ENCODE measurements around the gene RTN4RL1. TPM values are rescaled to one million over a fixed set of nuclear protein-coding genes. Genes with fewer than 3 reads are reported as not detected.
A peak's percentile ranks its signal among the peaks of the same experiment; 100 is the strongest.

The RTN4RL1 gene
- total RNA-seq, 4 donors from 2014 or later = 4.2 to 11.9 (median 9.8) TPM

DNA sequence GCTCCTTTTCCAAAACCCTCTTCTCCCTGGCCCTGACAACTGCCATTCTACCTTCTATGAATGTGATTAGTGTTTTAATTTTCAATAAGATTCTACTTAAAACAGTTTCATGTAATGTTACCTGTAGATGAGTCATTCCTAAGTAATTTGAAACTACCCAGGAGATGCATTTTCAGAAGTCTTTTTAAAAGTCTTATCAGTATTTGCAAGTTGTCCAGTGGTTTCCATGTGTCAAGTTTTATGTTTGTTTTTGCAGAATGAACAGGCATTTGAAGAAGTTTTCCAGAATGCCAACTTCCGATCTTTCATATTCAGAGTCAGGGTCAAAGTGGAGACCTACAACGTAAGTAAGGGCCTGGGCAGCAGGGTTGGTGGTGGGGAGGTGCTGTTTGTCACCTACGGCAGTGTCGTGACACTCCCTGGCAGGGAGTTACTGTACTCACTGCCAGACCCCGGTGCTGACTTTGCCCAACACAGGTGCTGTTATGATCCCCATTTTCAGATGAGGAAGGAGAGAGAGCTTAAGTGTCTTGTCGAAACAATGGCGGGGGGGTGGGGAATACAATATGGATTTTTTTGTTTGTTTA lies 130.3 kb downstream of the RTN4RL1 start:
- TF ChIP-seq, protein P1, sequence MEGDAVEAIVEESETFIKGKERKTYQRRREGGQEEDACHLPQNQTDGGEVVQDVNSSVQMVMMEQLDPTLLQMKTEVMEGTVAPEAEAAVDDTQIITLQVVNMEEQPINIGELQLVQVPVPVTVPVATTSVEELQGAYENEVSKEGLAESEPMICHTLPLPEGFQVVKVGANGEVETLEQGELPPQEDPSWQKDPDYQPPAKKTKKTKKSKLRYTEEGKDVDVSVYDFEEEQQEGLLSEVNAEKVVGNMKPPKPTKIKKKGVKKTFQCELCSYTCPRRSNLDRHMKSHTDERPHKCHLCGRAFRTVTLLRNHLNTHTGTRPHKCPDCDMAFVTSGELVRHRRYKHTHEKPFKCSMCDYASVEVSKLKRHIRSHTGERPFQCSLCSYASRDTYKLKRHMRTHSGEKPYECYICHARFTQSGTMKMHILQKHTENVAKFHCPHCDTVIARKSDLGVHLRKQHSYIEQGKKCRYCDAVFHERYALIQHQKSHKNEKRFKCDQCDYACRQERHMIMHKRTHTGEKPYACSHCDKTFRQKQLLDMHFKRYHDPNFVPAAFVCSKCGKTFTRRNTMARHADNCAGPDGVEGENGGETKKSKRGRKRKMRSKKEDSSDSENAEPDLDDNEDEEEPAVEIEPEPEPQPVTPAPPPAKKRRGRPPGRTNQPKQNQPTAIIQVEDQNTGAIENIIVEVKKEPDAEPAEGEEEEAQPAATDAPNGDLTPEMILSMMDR (IDR thresholded peaks at IDR 0.05; ENCODE audit: low read depth) = no peak

DNA sequence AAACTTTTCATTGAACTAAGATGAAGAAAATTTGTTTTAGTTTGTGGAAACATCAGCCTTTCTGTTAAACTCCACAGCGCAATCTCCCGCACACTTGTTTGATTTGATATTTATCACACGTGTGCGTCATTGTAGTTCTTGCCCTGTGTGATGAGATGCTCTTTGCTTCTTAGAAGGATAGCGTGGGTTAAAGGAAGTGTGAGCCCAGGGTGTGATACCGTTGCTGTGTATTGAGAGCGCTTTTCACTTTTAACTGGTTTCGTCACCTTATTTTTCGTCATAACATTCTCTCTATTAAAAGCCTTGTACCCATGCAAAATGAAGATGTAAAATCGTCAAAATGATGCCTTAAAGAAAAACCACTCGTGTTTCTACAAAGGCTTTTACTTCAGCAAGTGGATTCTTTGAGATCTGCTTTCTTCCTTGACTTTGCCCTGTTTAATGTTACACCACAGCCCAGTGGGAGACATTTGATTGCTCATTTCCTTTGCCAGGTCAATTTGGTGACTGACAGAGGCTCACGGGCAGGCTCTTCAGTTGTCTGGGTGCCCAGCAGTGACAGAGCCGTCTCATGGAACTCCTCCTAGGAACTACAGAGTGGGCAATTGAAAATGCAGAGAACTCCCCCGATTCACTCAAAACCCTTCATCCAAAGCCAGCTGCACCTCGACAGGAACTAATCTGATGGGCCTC lies 134.2 kb downstream of the RTN4RL1 start:
- TF ChIP-seq, protein P1 (IDR thresholded peaks at IDR 0.05; ENCODE audit: low read depth) = no peak

DNA sequence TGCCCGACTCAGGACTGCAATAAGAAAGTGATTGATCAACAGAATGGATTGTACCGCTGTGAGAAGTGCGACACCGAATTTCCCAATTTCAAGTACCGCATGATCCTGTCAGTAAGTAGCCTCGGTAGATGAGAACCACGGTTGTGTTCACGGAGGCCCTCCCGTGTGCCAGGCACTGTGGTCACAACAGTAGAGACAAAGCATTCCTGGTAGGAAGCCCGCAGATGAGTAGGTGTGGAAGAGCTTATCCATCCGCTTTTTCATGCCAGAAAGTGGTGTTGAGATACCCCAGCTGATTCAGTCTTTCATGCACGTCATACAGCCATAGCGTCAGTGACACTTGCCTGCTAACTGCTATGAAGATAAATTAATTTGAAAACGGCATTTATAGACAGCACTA lies 136.4 kb downstream of the RTN4RL1 start:
- TF ChIP-seq, protein P1 (IDR thresholded peaks at IDR 0.05; ENCODE audit: low read depth) = no peak

Small RNA genes lying within 50 kb of the gene (small RNA-seq; reads per million reads assigned to genes)
- gene AC090617.9 (not detected), gene MIR132 (31.3 reads per million, percentile 95 among the genes with 10 or more reads in this experiment), gene MIR212 (10.0 reads per million, percentile 89 among the genes with 10 or more reads in this experiment), gene OVCA2 (not detected)

Other genes starting within 250 kb of the RTN4RL1 start
- gene SMYD4, start 195.4 kb downstream of the RTN4RL1 start, total RNA-seq = 10 to 100 TPM; 14.7 to 35.6 (median 19.8) TPM
- gene RPA1, start 195.3 kb downstream of the RTN4RL1 start, total RNA-seq = 10 to 100 TPM; 29.3 to 34.3 (median 31.1) TPM
- gene DPH1, start 4.8 kb upstream of the RTN4RL1 start, total RNA-seq = 10 to 100 TPM; 23.5 to 33.7 (median 25.0) TPM
- gene OVCA2, start 16.7 kb upstream of the RTN4RL1 start, total RNA-seq = 10 to 100 TPM; 26.9 to 30.8 (median 29.5) TPM
- 10 to 100 TPM in 2 of 4 donors, 1 to 10 TPM in 2; 3.6 to 26.8 (median 10.0) TPM for gene HIC1, start 29.8 kb upstream of the RTN4RL1 start, total RNA-seq